GM23338 (cell line): ENCODE results near the gene PGA3. TPM values are rescaled to one million over a fixed set of nuclear protein-coding genes. Genes with fewer than 3 reads are reported as not detected.

Experiments used
- ATAC-seq: fragments of 200-7000 bp; cut with Tn5 transposase; 3 replicates; pipeline ENCODE4 v1.9.1; 2020
- DNase-seq: peaks from one replicate; pipeline ENCODE4 v3.0.0-alpha.2; 2015; ENCODE audit warnings: low spot score
- H2AFZ ChIP-seq: fragments of 200-600 bp; sonication (generic); 2 replicates; pipeline ENCODE4 v1.8.0; 2016; ENCODE audit warnings: antibody characterized with exemption, mild to moderate bottlenecking, moderate library complexity
- H3F3A ChIP-seq: fragments of 200-600 bp; sonication (generic); replicated peaks from 2 replicates; pipeline ENCODE4 v1.8.0; 2017; ENCODE audit warnings: antibody characterized with exemption, mixed run types, low read depth
- H3K27ac ChIP-seq: fragments of 200-600 bp; sonication (generic); 2 replicates; pipeline ENCODE4 v1.6.1; 2016; ENCODE audit warnings: low read depth
- H3K27me3 ChIP-seq: fragments of 200-600 bp; sonication (generic); 2 replicates; pipeline ENCODE4 v1.8.0; 2016; ENCODE audit warnings: mild to moderate bottlenecking, mixed run types, moderate library complexity; ENCODE audit not compliant: insufficient read depth
- H3K36me3 ChIP-seq: fragments of 200-600 bp; sonication (generic); 2 replicates; pipeline ENCODE4 v1.8.0; 2016; ENCODE audit warnings: mild to moderate bottlenecking; ENCODE audit not compliant: insufficient read depth
- H3K4me1 ChIP-seq: fragments of 200-600 bp; sonication (generic); 2 replicates; pipeline ENCODE4 v1.8.0; 2016; ENCODE audit warnings: mild to moderate bottlenecking, moderate library complexity; ENCODE audit not compliant: insufficient read depth
- H3K4me2 ChIP-seq: fragments of 200-600 bp; sonication (generic); 2 replicates; pipeline ENCODE4 v1.7.1; 2017; ENCODE audit warnings: mixed run types
- H3K4me3 ChIP-seq: fragments of 200-600 bp; sonication (generic); 2 replicates; pipeline ENCODE4 v1.6.1; 2016; ENCODE audit warnings: mixed run types
- H3K79me2 ChIP-seq: fragments of 200-600 bp; sonication (generic); replicated peaks from 2 replicates; pipeline ENCODE4 v1.8.0; 2017; ENCODE audit warnings: mild to moderate bottlenecking; ENCODE audit not compliant: insufficient read depth
- H3K9me2 ChIP-seq: fragments of 200-600 bp; sonication (generic); 2 replicates; pipeline ENCODE4 v1.8.0; 2017; ENCODE audit not compliant: insufficient read depth
- H4K20me1 ChIP-seq: fragments of 200-600 bp; sonication (generic); replicated peaks from 2 replicates; pipeline ENCODE4 v1.8.0; 2017; ENCODE audit warnings: mild to moderate bottlenecking; ENCODE audit not compliant: insufficient read depth
- H3K27ac Mint-ChIP-seq: 2 replicates; pipeline ENCODE4 v1.8.0; 2020; ENCODE audit warnings: inconsistent platforms, mild to moderate bottlenecking, moderate library complexity, mixed read lengths
- H3K27me3 Mint-ChIP-seq: 3 replicates; pipeline ENCODE4 v1.8.0; 2022; ENCODE audit warnings: low read depth, mild to moderate bottlenecking, moderate library complexity, mixed read lengths, inconsistent platforms; ENCODE audit not compliant: insufficient read depth, poor library complexity
- H3K36me3 Mint-ChIP-seq: 3 replicates; pipeline ENCODE4 v1.8.0; 2021; ENCODE audit warnings: low read depth, mild to moderate bottlenecking, inconsistent platforms, moderate library complexity, mixed read lengths
- H3K4me1 Mint-ChIP-seq: 3 replicates; pipeline ENCODE4 v1.8.0; 2020; ENCODE audit warnings: mild to moderate bottlenecking, inconsistent platforms, mixed read lengths
- H3K4me3 Mint-ChIP-seq: 3 replicates; pipeline ENCODE4 v1.8.0; 2021; ENCODE audit warnings: moderate library complexity, mild to moderate bottlenecking, inconsistent platforms, mixed read lengths
- H3K9me3 Mint-ChIP-seq: 3 replicates; pipeline ENCODE4 v1.8.0; 2020; ENCODE audit warnings: moderate library complexity, mild to moderate bottlenecking, inconsistent platforms, mixed read lengths
- CREB1 ChIP-seq: fragments of 250-450 bp; sonication (Bioruptor Pico); IDR thresholded peaks from 2 replicates; pipeline ENCODE4 v1.5.0; 2020; ENCODE audit warnings: low read depth, mild to moderate bottlenecking, moderate library complexity
- EZH2 ChIP-seq: fragments of 200-600 bp; sonication (generic); IDR thresholded peaks from one replicate; pipeline ENCODE4 v1.8.0; 2017; ENCODE audit warnings: antibody characterized with exemption, mild to moderate bottlenecking, low read depth; ENCODE audit not compliant: unreplicated experiment
- EZH2phosphoT487 ChIP-seq: fragments of 200-600 bp; sonication (generic); IDR thresholded peaks from one replicate; pipeline ENCODE4 v1.8.1; 2018; ENCODE audit warnings: antibody characterized with exemption; ENCODE audit not compliant: unreplicated experiment
- JUNB ChIP-seq: IDR thresholded peaks from one replicate; pipeline ENCODE4 v1.6.1; 2016; ENCODE audit warnings: antibody characterized with exemption; ENCODE audit not compliant: unreplicated experiment
- NANOG ChIP-seq: IDR thresholded peaks from 2 replicates; pipeline ENCODE4 v1.6.1; 2016; ENCODE audit warnings: antibody characterized with exemption, borderline replicate concordance
- STAT1 ChIP-seq: IDR thresholded peaks from one replicate; pipeline ENCODE4 v1.6.1; 2016; ENCODE audit warnings: antibody characterized with exemption; ENCODE audit not compliant: unreplicated experiment
- ZNF114 ChIP-seq: fragments of 250-450 bp; sonication (Bioruptor Pico); IDR thresholded peaks from 2 replicates; pipeline ENCODE4 v1.5.0; 2020; ENCODE audit warnings: mild to moderate bottlenecking, moderate library complexity
- ZNF331 ChIP-seq: fragments of 250-450 bp; sonication (Bioruptor Pico); IDR thresholded peaks from 2 replicates; pipeline ENCODE4 v1.5.0; 2020; ENCODE audit warnings: low read depth, mild to moderate bottlenecking, moderate library complexity
- polyA plus RNA-seq: library from polyadenylated mRNA; unstranded; fragments of >200 nt; fragmentation: Nextera tagmentation; extraction: Ambion mirVana; gene quantifications from 2 replicates; pipeline ENCODE4 v1.2.1, GENCODE V29; 2016
- total RNA-seq: library from RNA; depleted of rRNA; stranded (reverse); fragments of >200 nt; shearing (Covaris generic); gene quantifications from 2 replicates; pipeline ENCODE4 v1.2.3, GENCODE V29; 2014
- TF ChIP-seq, protein P1 (sequence below), 2 experiments: fragments of 200-600 bp in 1 of 2; sonication (generic) in 1 of 2; conservative IDR thresholded peaks; 2 replicates each; pipeline versions ENCODE4 v1.5.1 to v1.6.1; 2016 to 2017; ENCODE audit warnings: antibody characterized with exemption in 2 of 2, low read depth in 2 of 2, mild to moderate bottlenecking in 2 of 2, moderate library complexity in 1 of 2
- TF ChIP-seq, protein P2 (sequence below): IDR thresholded peaks from 2 replicates; pipeline ENCODE4 v1.6.1; 2016; ENCODE audit warnings: antibody characterized with exemption
- TF ChIP-seq, protein P3 (sequence below): fragments of 250-450 bp; sonication (Bioruptor Pico); IDR thresholded peaks from 2 replicates; pipeline ENCODE4 v1.5.0; 2020; ENCODE audit warnings: mild to moderate bottlenecking, moderate library complexity

PGA3 gene
- total and polyA plus RNA-seq, 2 experiments from 2014 or later = 0.37 TPM; not detected in 1

DNA sequence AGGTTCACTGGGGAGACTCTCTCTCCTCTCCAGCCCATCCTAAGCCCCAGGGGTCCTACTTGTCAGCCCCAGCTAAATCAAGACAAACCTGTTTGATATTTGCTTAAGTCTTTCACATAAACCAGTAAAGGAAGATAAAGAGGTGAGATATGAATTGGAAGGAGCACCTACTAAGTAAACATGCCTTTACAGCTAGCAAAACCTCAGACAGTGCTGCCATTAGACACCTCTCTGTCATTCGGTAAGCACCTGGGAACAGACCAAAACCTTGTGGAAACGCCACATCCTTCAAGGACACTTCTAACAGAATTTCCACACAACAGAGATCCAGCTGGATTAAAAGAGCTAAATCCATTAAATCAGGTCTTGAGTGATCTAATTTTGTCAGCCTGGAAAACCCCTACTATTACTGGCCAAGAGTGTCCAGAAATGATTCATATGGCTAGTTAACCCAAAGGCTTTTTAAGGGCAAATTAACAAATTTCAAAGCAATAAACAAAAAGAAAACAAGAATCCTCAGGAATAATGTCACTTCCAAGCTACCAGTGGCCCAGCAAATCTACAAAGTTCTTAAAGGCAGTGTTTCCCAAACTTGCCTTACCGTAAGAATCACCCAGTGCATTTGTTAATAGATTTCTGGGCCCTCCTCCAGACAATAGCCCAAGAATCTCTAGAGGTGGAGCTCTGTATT lies 44.5 kb upstream of the PGA3 start:
- peaks cover 12% of the 10 kb centered on the region for H3K4me1 ChIP-seq

DNA sequence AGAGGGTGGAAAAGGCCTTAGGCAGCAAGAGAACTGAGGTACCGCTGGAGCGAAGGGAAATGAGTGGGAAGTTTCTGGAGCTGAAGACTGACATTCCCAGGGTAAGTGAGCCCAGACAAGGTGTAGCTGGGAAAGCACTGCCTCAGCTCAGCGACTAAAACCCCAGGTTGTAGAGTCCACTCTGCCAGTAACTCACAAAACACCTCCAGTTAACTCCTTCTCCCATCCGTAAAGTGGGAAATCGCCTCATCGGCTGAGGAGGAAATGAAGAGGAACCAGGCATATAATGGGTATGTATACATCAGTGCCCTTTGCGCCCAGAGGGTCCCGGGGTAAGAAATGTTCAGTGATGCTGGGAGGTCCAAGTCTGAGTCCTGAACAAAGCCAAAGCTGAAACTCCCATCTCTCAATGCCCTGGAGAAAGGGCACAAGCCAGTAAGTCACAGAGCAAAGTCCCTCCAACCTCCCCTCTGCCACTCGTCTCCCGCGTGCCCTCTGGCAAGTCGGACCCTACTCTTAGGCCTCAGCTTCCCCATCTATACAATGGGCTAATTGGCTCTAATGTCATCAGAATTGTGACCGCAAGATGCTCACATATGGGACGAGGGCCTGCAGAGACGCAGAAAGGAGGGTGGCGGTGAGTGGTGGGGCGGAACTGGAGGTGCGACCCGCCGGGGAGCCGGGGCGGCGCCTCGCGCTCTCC lies 42.7 kb upstream of the PGA3 start:
- Mint-ChIP-seq H3K9me3 (no peaks in the 10 kb centered on the region), H3K4me1 (peaks cover 26% of the 10 kb centered on the region), H3K36me3 (no peaks in the 10 kb centered on the region), H3K4me3 (peak overlapping the region; percentile 81), H3K27me3 (peaks cover 3% of the 10 kb centered on the region), H3K27ac (peak overlapping the region; percentile 56; the same call in 1 of the 2 replicates)
- Histone ChIP-seq H3K36me3 (no peaks in the 10 kb centered on the region), H3F3A (0 out of 2 replicates have a peak, but pooled peaks cover 10% of the 10 kb centered on the region), H3K27ac (peak overlapping the region; percentile 88), H3K27me3 (no peaks in the 10 kb centered on the region), H4K20me1 (peaks cover 9% of the 10 kb centered on the region; the same call in 1 of the 2 replicates), H2AFZ (peak overlapping the region; percentile 77; the same call in 1 of the 2 replicates), H3K4me1 (peaks cover 12% of the 10 kb centered on the region), H3K4me3 (peak overlapping the region; percentile 77), H3K4me2 (peak overlapping the region; percentile 75), H3K79me2 (peaks cover 47% of the 10 kb centered on the region), H3K9me2 (no peaks in the 10 kb centered on the region)
- ATAC-seq = no peak
- no peak for DNase-seq
- TF ChIP-seq, protein P1, sequence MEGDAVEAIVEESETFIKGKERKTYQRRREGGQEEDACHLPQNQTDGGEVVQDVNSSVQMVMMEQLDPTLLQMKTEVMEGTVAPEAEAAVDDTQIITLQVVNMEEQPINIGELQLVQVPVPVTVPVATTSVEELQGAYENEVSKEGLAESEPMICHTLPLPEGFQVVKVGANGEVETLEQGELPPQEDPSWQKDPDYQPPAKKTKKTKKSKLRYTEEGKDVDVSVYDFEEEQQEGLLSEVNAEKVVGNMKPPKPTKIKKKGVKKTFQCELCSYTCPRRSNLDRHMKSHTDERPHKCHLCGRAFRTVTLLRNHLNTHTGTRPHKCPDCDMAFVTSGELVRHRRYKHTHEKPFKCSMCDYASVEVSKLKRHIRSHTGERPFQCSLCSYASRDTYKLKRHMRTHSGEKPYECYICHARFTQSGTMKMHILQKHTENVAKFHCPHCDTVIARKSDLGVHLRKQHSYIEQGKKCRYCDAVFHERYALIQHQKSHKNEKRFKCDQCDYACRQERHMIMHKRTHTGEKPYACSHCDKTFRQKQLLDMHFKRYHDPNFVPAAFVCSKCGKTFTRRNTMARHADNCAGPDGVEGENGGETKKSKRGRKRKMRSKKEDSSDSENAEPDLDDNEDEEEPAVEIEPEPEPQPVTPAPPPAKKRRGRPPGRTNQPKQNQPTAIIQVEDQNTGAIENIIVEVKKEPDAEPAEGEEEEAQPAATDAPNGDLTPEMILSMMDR (conservative IDR thresholded peaks at IDR 0.05; ENCODE audit: low read depth in 2 of 2) = no peak
- TF ChIP-seq STAT1 (no peak), ZNF331 (CRISPR knock-in tag) (no peak), NANOG (no peak), ZNF114 (CRISPR knock-in tag) (no peak), EZH2phosphoT487 (no peak), JUNB (no peak), EZH2 (no peak)
- TF ChIP-seq, protein P2, sequence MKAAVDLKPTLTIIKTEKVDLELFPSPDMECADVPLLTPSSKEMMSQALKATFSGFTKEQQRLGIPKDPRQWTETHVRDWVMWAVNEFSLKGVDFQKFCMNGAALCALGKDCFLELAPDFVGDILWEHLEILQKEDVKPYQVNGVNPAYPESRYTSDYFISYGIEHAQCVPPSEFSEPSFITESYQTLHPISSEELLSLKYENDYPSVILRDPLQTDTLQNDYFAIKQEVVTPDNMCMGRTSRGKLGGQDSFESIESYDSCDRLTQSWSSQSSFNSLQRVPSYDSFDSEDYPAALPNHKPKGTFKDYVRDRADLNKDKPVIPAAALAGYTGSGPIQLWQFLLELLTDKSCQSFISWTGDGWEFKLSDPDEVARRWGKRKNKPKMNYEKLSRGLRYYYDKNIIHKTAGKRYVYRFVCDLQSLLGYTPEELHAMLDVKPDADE = no peak
- TF ChIP-seq, protein P3, sequence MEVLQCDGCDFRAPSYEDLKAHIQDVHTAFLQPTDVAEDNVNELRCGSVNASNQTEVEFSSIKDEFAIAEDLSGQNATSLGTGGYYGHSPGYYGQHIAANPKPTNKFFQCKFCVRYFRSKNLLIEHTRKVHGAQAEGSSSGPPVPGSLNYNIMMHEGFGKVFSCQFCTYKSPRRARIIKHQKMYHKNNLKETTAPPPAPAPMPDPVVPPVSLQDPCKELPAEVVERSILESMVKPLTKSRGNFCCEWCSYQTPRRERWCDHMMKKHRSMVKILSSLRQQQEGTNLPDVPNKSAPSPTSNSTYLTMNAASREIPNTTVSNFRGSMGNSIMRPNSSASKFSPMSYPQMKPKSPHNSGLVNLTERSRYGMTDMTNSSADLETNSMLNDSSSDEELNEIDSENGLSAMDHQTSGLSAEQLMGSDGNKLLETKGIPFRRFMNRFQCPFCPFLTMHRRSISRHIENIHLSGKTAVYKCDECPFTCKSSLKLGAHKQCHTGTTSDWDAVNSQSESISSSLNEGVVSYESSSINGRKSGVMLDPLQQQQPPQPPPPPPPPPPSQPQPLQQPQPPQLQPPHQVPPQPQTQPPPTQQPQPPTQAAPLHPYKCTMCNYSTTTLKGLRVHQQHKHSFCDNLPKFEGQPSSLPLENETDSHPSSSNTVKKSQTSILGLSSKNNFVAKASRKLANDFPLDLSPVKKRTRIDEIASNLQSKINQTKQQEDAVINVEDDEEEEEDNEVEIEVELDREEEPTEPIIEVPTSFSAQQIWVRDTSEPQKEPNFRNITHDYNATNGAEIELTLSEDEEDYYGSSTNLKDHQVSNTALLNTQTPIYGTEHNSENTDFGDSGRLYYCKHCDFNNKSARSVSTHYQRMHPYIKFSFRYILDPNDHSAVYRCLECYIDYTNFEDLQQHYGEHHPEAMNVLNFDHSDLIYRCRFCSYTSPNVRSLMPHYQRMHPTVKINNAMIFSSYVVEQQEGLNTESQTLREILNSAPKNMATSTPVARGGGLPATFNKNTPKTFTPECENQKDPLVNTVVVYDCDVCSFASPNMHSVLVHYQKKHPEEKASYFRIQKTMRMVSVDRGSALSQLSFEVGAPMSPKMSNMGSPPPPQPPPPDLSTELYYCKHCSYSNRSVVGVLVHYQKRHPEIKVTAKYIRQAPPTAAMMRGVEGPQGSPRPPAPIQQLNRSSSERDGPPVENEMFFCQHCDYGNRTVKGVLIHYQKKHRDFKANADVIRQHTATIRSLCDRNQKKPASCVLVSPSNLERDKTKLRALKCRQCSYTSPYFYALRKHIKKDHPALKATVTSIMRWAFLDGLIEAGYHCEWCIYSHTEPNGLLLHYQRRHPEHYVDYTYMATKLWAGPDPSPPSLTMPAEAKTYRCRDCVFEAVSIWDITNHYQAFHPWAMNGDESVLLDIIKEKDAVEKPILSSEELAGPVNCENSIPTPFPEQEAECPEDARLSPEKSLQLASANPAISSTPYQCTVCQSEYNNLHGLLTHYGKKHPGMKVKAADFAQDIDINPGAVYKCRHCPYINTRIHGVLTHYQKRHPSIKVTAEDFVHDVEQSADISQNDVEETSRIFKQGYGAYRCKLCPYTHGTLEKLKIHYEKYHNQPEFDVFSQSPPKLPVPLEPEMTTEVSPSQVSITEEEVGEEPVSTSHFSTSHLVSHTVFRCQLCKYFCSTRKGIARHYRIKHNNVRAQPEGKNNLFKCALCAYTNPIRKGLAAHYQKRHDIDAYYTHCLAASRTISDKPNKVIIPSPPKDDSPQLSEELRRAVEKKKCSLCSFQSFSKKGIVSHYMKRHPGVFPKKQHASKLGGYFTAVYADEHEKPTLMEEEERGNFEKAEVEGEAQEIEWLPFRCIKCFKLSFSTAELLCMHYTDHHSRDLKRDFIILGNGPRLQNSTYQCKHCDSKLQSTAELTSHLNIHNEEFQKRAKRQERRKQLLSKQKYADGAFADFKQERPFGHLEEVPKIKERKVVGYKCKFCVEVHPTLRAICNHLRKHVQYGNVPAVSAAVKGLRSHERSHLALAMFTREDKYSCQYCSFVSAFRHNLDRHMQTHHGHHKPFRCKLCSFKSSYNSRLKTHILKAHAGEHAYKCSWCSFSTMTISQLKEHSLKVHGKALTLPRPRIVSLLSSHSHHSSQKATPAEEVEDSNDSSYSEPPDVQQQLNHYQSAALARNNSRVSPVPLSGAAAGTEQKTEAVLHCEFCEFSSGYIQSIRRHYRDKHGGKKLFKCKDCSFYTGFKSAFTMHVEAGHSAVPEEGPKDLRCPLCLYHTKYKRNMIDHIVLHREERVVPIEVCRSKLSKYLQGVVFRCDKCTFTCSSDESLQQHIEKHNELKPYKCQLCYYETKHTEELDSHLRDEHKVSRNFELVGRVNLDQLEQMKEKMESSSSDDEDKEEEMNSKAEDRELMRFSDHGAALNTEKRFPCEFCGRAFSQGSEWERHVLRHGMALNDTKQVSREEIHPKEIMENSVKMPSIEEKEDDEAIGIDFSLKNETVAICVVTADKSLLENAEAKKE (CRISPR knock-in tag) = no peak

More for the DNA sequence above, 44.5 kb upstream of the PGA3 start:
- no peak overlapping the region for H3K27ac ChIP-seq
- Mint-ChIP-seq H3K36me3 (no peaks in the 10 kb centered on the region), H3K27me3 (peaks cover 3% of the 10 kb centered on the region), H3K9me3 (no peaks in the 10 kb centered on the region), H3K4me1 (peaks cover 26% of the 10 kb centered on the region), H3K27ac (0 out of 2 replicates have a peak overlapping the region, but pooled peaks have one; percentile 23), H3K4me3 (no peak overlapping the region)
- ATAC-seq (no peak), DNase-seq (no peak)
- H4K20me1 ChIP-seq = peaks cover 18% of the 10 kb centered on the region
- no peaks in the 10 kb centered on the region for H3K36me3 ChIP-seq
- peaks cover 65% of the 10 kb centered on the region for H3K79me2 ChIP-seq
- H3F3A ChIP-seq = 0 out of 2 replicates have a peak, but pooled peaks cover 10% of the 10 kb centered on the region
- TF ChIP-seq ZNF114 (CRISPR knock-in tag) (no peak), CREB1 (CRISPR knock-in tag) (no peak)
- no peak overlapping the region for H2AFZ ChIP-seq
- H3K4me3 ChIP-seq = no peak overlapping the region
- no peaks in the 10 kb centered on the region for H3K9me2 ChIP-seq
- H3K27me3 ChIP-seq = no peaks in the 10 kb centered on the region
- 0 out of 2 replicates have a peak overlapping the region, but pooled peaks have one; percentile 20 for H3K4me2 ChIP-seq
